Motor neuron (in vitro differentiated cells): ENCODE measurements around the gene MAMLD1. TPM values are rescaled to one million over a fixed set of nuclear protein-coding genes. Genes with fewer than 3 reads are reported as not detected.
A peak's percentile ranks its signal among the peaks of the same experiment; 100 is the strongest.

ENCODE experiments used
- ATAC-seq, 8 experiments: fragments of 200-7000 bp; cut with Tn5 transposase; replicated peaks in 6 of 8; 2 replicates each; pipeline ENCODE4 v1.8.0; 2021; ENCODE audit warnings: mild to moderate bottlenecking in 8 of 8, moderate library complexity in 8 of 8
- H3K27ac ChIP-seq, 2 donors: fragments of 250-450 bp; sonication (Bioruptor Pico); 2 replicates each; pipeline ENCODE4 v1.9.0; 2021; ENCODE audit warnings: antibody characterized with exemption in 2 of 2, mild to moderate bottlenecking in 2 of 2, moderate library complexity in 1 of 2
- H3K4me1 ChIP-seq, 2 donors: fragments of 250-450 bp; sonication (Bioruptor Pico); replicated peaks in 1 of 2; 2 replicates each; pipeline ENCODE4 v1.6.1; 2021; ENCODE audit warnings: antibody characterized with exemption in 2 of 2, mild to moderate bottlenecking in 2 of 2, moderate library complexity in 1 of 2
- H3K4me3 ChIP-seq, 5 donors: fragments of 250-450 bp; sonication (Bioruptor Pico); 2 replicates each; pipeline ENCODE4 v1.9.0; 2021; ENCODE audit warnings: antibody characterized with exemption in 5 of 5, mild to moderate bottlenecking in 5 of 5, moderate library complexity in 4 of 5
- WGBS, 10 experiments: fragments of 450-650 bp; shearing (Covaris generic); methylation state at CpG; one replicate each; pipeline ENCODE4 v1.0.0; 2022; 5-methylcytosine and 5-hydroxymethylcytosine counted together
- in situ Hi-C, 9 experiments: fragments of 400-800 bp; cut with MboI; loops; one replicate each; pipeline ENCODE4 v1.15.0; 2021; ENCODE audit warnings: low sequenced_read_pairs in 9 of 9, low pct_unique_long_range_greater_than_20kb in 2 of 9; ENCODE audit not compliant: unreplicated experiment in 9 of 9
- total RNA-seq, 8 experiments: library from RNA; unstranded; fragments of 300-600 nt; gene quantifications; 2 replicates each; pipeline versions ENCODE4 v1.2.3 to v1.2.4, GENCODE V29; 2022

The MAMLD1 gene
- total RNA-seq, 8 experiments from 2014 or later = 0.96 to 3.4 (median 1.4) TPM

GRCh38 chrX:150370589-150371312 is 7.6 kb downstream of the MAMLD1 start:
- in situ Hi-C loops = loop anchor here in 2 of 9 experiments (25.0 kb wide), 1 partner anchor 408 kb away; no protein-coding TSS in a partner anchor
- peaks cover 10 to 11% of the 10 kb centered on the region in 2 donors for H3K4me1 ChIP-seq
- ATAC-seq = no peak
- no peak overlapping the region for H3K4me3 ChIP-seq
- whole genome bisulfite sequencing, 10 experiments = 36 to 100% methylated on average over 1 to 3 of the region's 5 CpGs; no CpG with 5 or more reads in 8 of the 10 experiments
- no peak overlapping the region for H3K27ac ChIP-seq

GRCh38 chrX:150371877-150372276 is 8.8 kb downstream of the MAMLD1 start:
- ATAC-seq = no peak
- H3K27ac ChIP-seq = no peak overlapping the region
- peaks cover 10 to 12% of the 10 kb centered on the region in 2 donors for H3K4me1 ChIP-seq
- in situ Hi-C loops = loop anchor here in 2 of 9 experiments (25.0 kb wide), 1 partner anchor 410 kb away; no protein-coding TSS in a partner anchor
- WGBS, 10 experiments = 0 to 47% (median 11%) methylated on average over 1 to 4 of the region's 6 CpGs; no CpG with 5 or more reads in 7 of the 10 experiments
- H3K4me3 ChIP-seq = no peak overlapping the region

- H3K4me1 ChIP-seq = peaks cover 10 to 12% of the 10 kb centered on the region in 2 donors
- ATAC-seq = no peak
- in situ Hi-C loops = loop anchor here in 2 of 9 experiments (25.0 kb wide), 1 partner anchor 410 kb away; no protein-coding TSS in a partner anchor
- no peak overlapping the region for H3K27ac ChIP-seq
- 0 to 100% (median 40%) methylated on average over 1 to 7 of the region's 8 CpGs; no CpG with 5 or more reads in 3 of the 10 experiments for WGBS, 10 experiments
- H3K4me3 ChIP-seq = no peak overlapping the region
Measured at GRCh38 chrX:150372280-150372679, 9.2 kb downstream of the MAMLD1 start.

- WGBS, 10 experiments = 33 to 56% methylated on average over 3 of the region's 6 CpGs; no CpG with 5 or more reads in 8 of the 10 experiments
- no peak overlapping the region for H3K27ac ChIP-seq
- no peak overlapping the region for H3K4me3 ChIP-seq
- peaks cover 10 to 12% of the 10 kb centered on the region in 2 donors for H3K4me1 ChIP-seq
- ATAC-seq = no peak
- in situ Hi-C loops = loop anchor here in 2 of 9 experiments (25.0 kb wide), 1 partner anchor 410 kb away; no protein-coding TSS in a partner anchor
Measured at GRCh38 chrX:150372756-150373155, 9.6 kb downstream of the MAMLD1 start.

GRCh38 chrX:150375243-150375770 is 12.2 kb downstream of the MAMLD1 start:
- 0 to 40% (median 30%) methylated on average over 1 to 3 of the region's 4 CpGs; no CpG with 5 or more reads in 7 of the 10 experiments for WGBS, 10 experiments
- no peak overlapping the region for H3K27ac ChIP-seq
- ATAC-seq = peak in 1 of 8 experiments; percentile 27
- peaks cover 2 to 10% of the 10 kb centered on the region in 2 donors for H3K4me1 ChIP-seq
- no peak overlapping the region for H3K4me3 ChIP-seq
- in situ Hi-C loops = no loop called here

- in situ Hi-C loops = no loop called here
- peak in 3 of 8 experiments; percentile 46 to 86 (median 50) for ATAC-seq
- H3K27ac ChIP-seq = no peak overlapping the region
- peaks cover 0 to 5% of the 10 kb centered on the region in 2 donors for H3K4me1 ChIP-seq
- 0 to 46% (median 44%) methylated on average over 1 to 3 of the region's 3 CpGs; no CpG with 5 or more reads in 7 of the 10 experiments for WGBS, 10 experiments
- no peak overlapping the region for H3K4me3 ChIP-seq
Measured at GRCh38 chrX:150377005-150377404, 13.9 kb downstream of the MAMLD1 start.

- in situ Hi-C loops = no loop called here
- no peak for ATAC-seq
- Histone ChIP-seq H3K27ac (no peak overlapping the region), H3K4me1 (no peaks in the 10 kb centered on the region), H3K4me3 (no peak overlapping the region)
- WGBS, 10 experiments = 33 to 100% (median 100%) methylated on average over 1 of the region's 1 CpG; no CpG with 5 or more reads in 7 of the 10 experiments
Measured at GRCh38 chrX:150405006-150405405, 41.9 kb downstream of the MAMLD1 start.

- no peaks in the 10 kb centered on the region for H3K4me1 ChIP-seq
- in situ Hi-C loops = no loop called here
- no peak for ATAC-seq
- 40 to 70% (median 40%) methylated on average over 1 to 2 of the region's 4 CpGs; no CpG with 5 or more reads in 7 of the 10 experiments for WGBS, 10 experiments
- no peak overlapping the region for H3K27ac ChIP-seq
- no peak overlapping the region for H3K4me3 ChIP-seq
Measured at GRCh38 chrX:150405576-150405975, 42.5 kb downstream of the MAMLD1 start.

- 70 to 80% methylated on average over 1 to 6 of the region's 6 CpGs; no CpG with 5 or more reads in 8 of the 10 experiments for WGBS, 10 experiments
- H3K4me3 ChIP-seq = no peak overlapping the region
- in situ Hi-C loops = no loop called here
- no peaks in the 10 kb centered on the region for H3K4me1 ChIP-seq
- no peak overlapping the region for H3K27ac ChIP-seq
- ATAC-seq = no peak
Measured at GRCh38 chrX:150406596-150406995, 43.5 kb downstream of the MAMLD1 start.

GRCh38 chrX:150408007-150408406 is 44.9 kb downstream of the MAMLD1 start:
- 20 to 100% (median 55%) methylated on average over 2 to 5 of the region's 5 CpGs; no CpG with 5 or more reads in 6 of the 10 experiments for WGBS, 10 experiments
- Histone ChIP-seq H3K27ac (no peak overlapping the region), H3K4me1 (no peaks in the 10 kb centered on the region), H3K4me3 (no peak overlapping the region)
- in situ Hi-C loops = no loop called here
- ATAC-seq = no peak

GRCh38 chrX:150408561-150408960 is 45.4 kb downstream of the MAMLD1 start:
- in situ Hi-C loops = no loop called here
- ATAC-seq = no peak
- WGBS, 10 experiments = 100% methylated on average over 2 of the region's 2 CpGs; no CpG with 5 or more reads in 9 of the 10 experiments
- no peaks in the 10 kb centered on the region for H3K4me1 ChIP-seq
- H3K4me3 ChIP-seq = no peak overlapping the region
- no peak overlapping the region for H3K27ac ChIP-seq

GRCh38 chrX:150409486-150409885 is 46.4 kb downstream of the MAMLD1 start:
- no peak overlapping the region for H3K4me3 ChIP-seq
- ATAC-seq = no peak
- WGBS, 10 experiments = 54 to 89% methylated on average over 3 of the region's 3 CpGs; no CpG with 5 or more reads in 8 of the 10 experiments
- in situ Hi-C loops = no loop called here
- H3K27ac ChIP-seq = no peak overlapping the region
- no peaks in the 10 kb centered on the region for H3K4me1 ChIP-seq

GRCh38 chrX:150409964-150410363 is 46.8 kb downstream of the MAMLD1 start:
- in situ Hi-C loops = no loop called here
- Histone ChIP-seq H3K4me1 (no peaks in the 10 kb centered on the region), H3K27ac (no peak overlapping the region), H3K4me3 (no peak overlapping the region)
- 0 to 67% methylated on average over 1 of the region's 2 CpGs; no CpG with 5 or more reads in 8 of the 10 experiments for WGBS, 10 experiments
- no peak for ATAC-seq
